HG03575 (cell line): ENCODE measurements around the gene STX10.
"Not testable (repeated sequence)": the region's sequence is repeated elsewhere in the genome, so short reads cannot be mapped to it uniquely, and the experiment has no call there.

ENCODE experiments used
- ATAC-seq: cut with Tn5 transposase; IDR thresholded peaks from one replicate; pipeline ENCODE4 v1.9.1; 2021; ENCODE audit not compliant: unreplicated experiment, insufficient number of reproducible peaks, low FRiP score; ENCODE audit errors: extremely low read depth

The STX10 gene

GRCh38 chr19:13166151-13166550 is 16.0 kb upstream of the STX10 start:
- not testable (repeated sequence) for ATAC-seq

GRCh38 chr19:13165162-13165997 is 15.2 kb upstream of the STX10 start:
- no peak for ATAC-seq

GRCh38 chr19:13164343-13165161 is 14.4 kb upstream of the STX10 start:
- no peak for ATAC-seq

- ATAC-seq, result no peak
Measured at GRCh38 chr19:13163609-13164342, 13.6 kb upstream of the STX10 start.

GRCh38 chr19:13162724-13163608 is 12.8 kb upstream of the STX10 start:
- no peak for ATAC-seq

- no peak for ATAC-seq
Measured at GRCh38 chr19:13160557-13160956, 10.4 kb upstream of the STX10 start.

- ATAC-seq, result no peak
Measured at GRCh38 chr19:13159713-13160112, 9.5 kb upstream of the STX10 start.

- ATAC-seq, result no peak
Measured at GRCh38 chr19:13155472-13156359, 5.5 kb upstream of the STX10 start.

- ATAC-seq, result no peak
Measured at GRCh38 chr19:13154911-13155471, 4.8 kb upstream of the STX10 start.

GRCh38 chr19:13154241-13154778 is 4.1 kb upstream of the STX10 start:
- ATAC-seq, result no peak

GRCh38 chr19:13153569-13154240 is 3.5 kb upstream of the STX10 start:
- ATAC-seq, result no peak

GRCh38 chr19:13152974-13153568 is 2.9 kb upstream of the STX10 start:
- no peak for ATAC-seq

- no peak for ATAC-seq
Measured at GRCh38 chr19:13152356-13152973, 2.3 kb upstream of the STX10 start.

- no peak for ATAC-seq
Measured at GRCh38 chr19:13151605-13152355, 1.6 kb upstream of the STX10 start.

GRCh38 chr19:13150931-13151604 is 893 bp upstream of the STX10 start:
- no peak for ATAC-seq
